GM23248 (cell line): ENCODE results near the gene P3H3.

ENCODE experiments used
- EZH2 ChIP-seq: fragments of 200-600 bp; sonication (generic); IDR thresholded peaks from 2 replicates; pipeline ENCODE4 v1.6.1; 2018; ENCODE audit warnings: antibody characterized with exemption, mild to moderate bottlenecking; ENCODE audit not compliant: insufficient read depth, poor library complexity, severe bottlenecking
- EZH2phosphoT487 ChIP-seq: fragments of 200-600 bp; sonication (generic); IDR thresholded peaks from 2 replicates; pipeline ENCODE4 v1.6.1; 2018; ENCODE audit warnings: antibody characterized with exemption, moderate library complexity, mild to moderate bottlenecking, low read depth; ENCODE audit not compliant: insufficient read depth

- no peak for TF ChIP-seq EZH2phosphoT487
- no peak for TF ChIP-seq EZH2
These were observed 10.6 kb downstream of the P3H3 start for GRCh38 chr12:6838854-6839253.
